NOMO-1 treated with dmso at 0.1 percent for 144 hours (cell line): Measurements from ENCODE around the gene FAM120A.

Source experiments
- DNase-seq: peaks from one replicate; lab custom pipeline; 2025; ENCODE audit not compliant: unreplicated experiment; lab: John Stamatoyannopoulos, UW

FAM120A gene

GRCh38 chr9:93592643-93593021 is 141.1 kb downstream of the FAM120A start:
- DNase-seq = no peak

- DNase-seq = no peak
These were observed 141.7 kb downstream of the FAM120A start for GRCh38 chr9:93593144-93593658.

- no peak for DNase-seq
These were observed 142.7 kb downstream of the FAM120A start for GRCh38 chr9:93594041-93594756.

GRCh38 chr9:93595461-93595860 is 144.0 kb downstream of the FAM120A start:
- DNase-seq = no peak

- no peak for DNase-seq
These were observed 144.4 kb downstream of the FAM120A start for GRCh38 chr9:93595861-93596365.

- DNase-seq = no peak
These were observed 144.9 kb downstream of the FAM120A start for GRCh38 chr9:93596399-93596798.

- no peak for DNase-seq
These were observed 145.7 kb downstream of the FAM120A start for GRCh38 chr9:93597142-93597706.

- DNase-seq = no peak
These were observed 146.6 kb downstream of the FAM120A start for GRCh38 chr9:93597871-93598646.

GRCh38 chr9:93598647-93599241 is 147.3 kb downstream of the FAM120A start:
- no peak for DNase-seq

GRCh38 chr9:93599571-93600403 is 148.3 kb downstream of the FAM120A start:
- DNase-seq = no peak

GRCh38 chr9:93600504-93600903 is 149.0 kb downstream of the FAM120A start:
- DNase-seq = no peak

- DNase-seq = no peak
These were observed 149.6 kb downstream of the FAM120A start for GRCh38 chr9:93601063-93601462.

GRCh38 chr9:93601666-93602065 is 150.2 kb downstream of the FAM120A start:
- DNase-seq = no peak

- no peak for DNase-seq
These were observed 151.5 kb downstream of the FAM120A start for GRCh38 chr9:93603011-93603410.

GRCh38 chr9:93603906-93604326 is 152.4 kb downstream of the FAM120A start:
- DNase-seq = no peak

GRCh38 chr9:93606187-93606586 is 154.7 kb downstream of the FAM120A start:
- no peak for DNase-seq

GRCh38 chr9:93610206-93610605 is 158.7 kb downstream of the FAM120A start:
- DNase-seq = no peak

GRCh38 chr9:93612052-93612795 is 160.7 kb downstream of the FAM120A start:
- no peak for DNase-seq

GRCh38 chr9:93612796-93613154 is 161.3 kb downstream of the FAM120A start:
- no peak for DNase-seq

- no peak for DNase-seq
These were observed 161.7 kb downstream of the FAM120A start for GRCh38 chr9:93613174-93613573.
